HCT116 (cell line): ENCODE results near the gene MTHFR. TPM values are rescaled to one million over a fixed set of nuclear protein-coding genes. Genes with fewer than 3 reads are reported as not detected.

ENCODE experiments used
- ATAC-seq: fragments of 200-7000 bp; cut with Tn5 transposase; 2 replicates; pipeline ENCODE4 v1.9.1; 2020; ENCODE audit warnings: mild to moderate bottlenecking, moderate library complexity
- BruUV-seq: library from RNA; stranded (reverse); fragments of 400-500 nt; replicated peaks from 2 replicates; lab custom pipeline; 2021; lab: Mats Ljungman, UMichigan
- CTCF ChIA-PET: fragments of 300-600 bp; sonication (Branson Sonifier 250); formaldehyde crosslinking; loops from one replicate; lab custom pipeline; 2021; ENCODE audit warnings: antibody characterized with exemption; lab: Charles Lee
- POLR2A ChIA-PET: fragments of 300-600, 350-600 bp; sonication (Branson Sonifier 250); formaldehyde crosslinking; loops from one replicate; lab custom pipeline; 2021; ENCODE audit warnings: antibody characterized with exemption; lab: Charles Lee
- RAD21 ChIA-PET, 2 experiments: fragments of 300-600 bp; sonication (Branson Sonifier 250); formaldehyde crosslinking; loops; one replicate each; lab custom pipeline; 2023; ENCODE audit warnings: low total read pairs in 2 of 2; ENCODE audit not compliant: uncharacterized antibody in 2 of 2, unreplicated experiment in 2 of 2, low non-redundant PET in 1 of 2; lab: Charles Lee
- DNase-seq: peaks from one replicate; pipeline ENCODE4 v3.0.0-alpha.2; 2010; ENCODE audit warnings: low read depth, low spot score
- H2AFZ ChIP-seq: fragments of 200-600 bp; shearing (Covaris generic), sonication (generic); 2 replicates; pipeline ENCODE4 v1.6.1; 2017; ENCODE audit warnings: low read depth, mixed run types, mixed read lengths, antibody characterized with exemption, low read length; ENCODE audit not compliant: poor library complexity, severe bottlenecking
- H3K27ac ChIP-seq: 2 replicates; pipeline ENCODE4 v1.5.1; 2012; ENCODE audit warnings: low read depth, low read length
- H3K27me3 ChIP-seq: fragments of 200-600 bp; sonication (generic); 2 replicates; pipeline ENCODE4 v1.6.1; 2016; ENCODE audit warnings: mixed run types, low read length, mixed read lengths; ENCODE audit not compliant: insufficient read depth
- H3K36me3 ChIP-seq, 2 experiments: fragments of 200-500 bp in 1 of 2; fragments of 200-600 bp in 1 of 2; sonication (Bioruptor generic) in 1 of 2; sonication (generic) in 1 of 2; 2 replicates each; pipeline versions ENCODE4 v1.5.1 to v1.6.1; 2014 to 2016; ENCODE audit warnings: low read length in 2 of 2, inconsistent platforms in 1 of 2, mixed read lengths in 1 of 2, mixed run types in 1 of 2; ENCODE audit not compliant: insufficient read depth in 2 of 2, control insufficient read depth in 1 of 2
- H3K4me1 ChIP-seq, 2 experiments: fragments of 200-600 bp in 1 of 2; sonication (generic) in 1 of 2; 2 replicates each; pipeline versions ENCODE4 v1.5.1 to v1.6.1; 2012 to 2017; ENCODE audit warnings: low read length in 2 of 2, inconsistent platforms in 1 of 2, mild to moderate bottlenecking in 1 of 2, mixed read lengths in 1 of 2, mixed run types in 1 of 2, moderate library complexity in 1 of 2; ENCODE audit not compliant: insufficient read depth in 2 of 2, control insufficient read depth in 1 of 2
- H3K4me2 ChIP-seq: fragments of 200-600 bp; sonication (generic); 2 replicates; pipeline ENCODE4 v1.6.1; 2017; ENCODE audit warnings: mixed run types, low read length, mixed read lengths
- H3K4me3 ChIP-seq, 2 experiments: fragments of 200-600 bp in 1 of 2; sonication (generic) in 1 of 2; replicated peaks in 1 of 2; 2 replicates each; pipeline ENCODE4 v1.5.1; 2011 to 2016; ENCODE audit warnings: low read length in 2 of 2, control low read depth in 1 of 2, low read depth in 1 of 2, mild to moderate bottlenecking in 1 of 2, mixed read lengths in 1 of 2, mixed run types in 1 of 2
- H3K79me2 ChIP-seq: fragments of 200-600 bp; sonication (generic); 2 replicates; pipeline ENCODE4 v1.6.1; 2017; ENCODE audit warnings: mild to moderate bottlenecking, mixed run types, low read length, moderate library complexity, mixed read lengths; ENCODE audit not compliant: insufficient read depth
- H3K9ac ChIP-seq: fragments of 200-600 bp; sonication (generic); 2 replicates; pipeline ENCODE4 v1.6.1; 2016; ENCODE audit warnings: low read length, mixed read lengths
- H3K9me2 ChIP-seq: fragments of 200-600 bp; sonication (generic), shearing (Covaris generic); 2 replicates; pipeline ENCODE4 v1.6.1; 2017; ENCODE audit warnings: mixed run types, mild to moderate bottlenecking, moderate library complexity; ENCODE audit not compliant: insufficient read depth
- H3K9me3 ChIP-seq, 2 experiments: fragments of 200-500 bp in 1 of 2; fragments of 200-600 bp in 1 of 2; sonication (Bioruptor generic) in 1 of 2; sonication (generic) in 1 of 2; 2 replicates each; pipeline ENCODE4 v1.6.1; 2014 to 2017; ENCODE audit warnings: low read length in 2 of 2, mixed read lengths in 2 of 2, inconsistent platforms in 1 of 2, low read depth in 1 of 2, mild to moderate bottlenecking in 1 of 2, mixed run types in 1 of 2, moderate library complexity in 1 of 2; ENCODE audit not compliant: control insufficient read depth in 1 of 2, insufficient read depth in 1 of 2
- H4K20me1 ChIP-seq: fragments of 200-600 bp; sonication (generic), shearing (Covaris generic); 2 replicates; pipeline ENCODE4 v1.6.1; 2017; ENCODE audit warnings: mixed run types, mild to moderate bottlenecking, moderate library complexity; ENCODE audit not compliant: insufficient read depth
- CEBPB ChIP-seq: IDR thresholded peaks from 2 replicates; pipeline ENCODE4 v1.6.1; 2012; ENCODE audit warnings: low read depth
- ELF1 ChIP-seq: IDR thresholded peaks from 2 replicates; pipeline ENCODE4 v1.6.1; 2012; ENCODE audit warnings: low read depth, borderline replicate concordance
- FOSL1 ChIP-seq: IDR thresholded peaks from 2 replicates; pipeline ENCODE4 v1.6.1; 2012; ENCODE audit warnings: low read depth
- JUND ChIP-seq: IDR thresholded peaks from 2 replicates; pipeline ENCODE4 v1.6.1; 2012
- MAX ChIP-seq: IDR thresholded peaks from 2 replicates; pipeline ENCODE4 v1.6.1; 2012
- POLR2A ChIP-seq: IDR thresholded peaks from 2 replicates; pipeline ENCODE4 v1.7.0; 2011; ENCODE audit warnings: borderline replicate concordance; ENCODE audit not compliant: insufficient read depth, insufficient read length; ENCODE audit errors: extremely low read depth
- POLR2AphosphoS5 ChIP-seq: IDR thresholded peaks from 2 replicates; pipeline ENCODE4 v1.6.1; 2011; ENCODE audit warnings: mild to moderate bottlenecking, low read depth, low read length, moderate library complexity
- RAD21 ChIP-seq: IDR thresholded peaks from 2 replicates; pipeline ENCODE4 v1.6.1; 2012; ENCODE audit warnings: low read depth, mild to moderate bottlenecking
- YY1 ChIP-seq: IDR thresholded peaks from 2 replicates; pipeline ENCODE4 v1.6.1; 2011; ENCODE audit warnings: low read length, low read depth, moderate library complexity, mild to moderate bottlenecking; ENCODE audit not compliant: insufficient replicate concordance; ENCODE audit errors: extremely low read depth
- ZBTB33 ChIP-seq: IDR thresholded peaks from 2 replicates; pipeline ENCODE4 v1.6.1; 2011; ENCODE audit warnings: mild to moderate bottlenecking, low read length, moderate library complexity; ENCODE audit not compliant: insufficient replicate concordance; ENCODE audit errors: extremely low read depth
- intact Hi-C: fragments of 100-400 bp; cut with micrococcal nuclease; formaldehyde crosslinking; loops from 2 replicates; pipeline ENCODE4 v1.10.0; 2022
- total RNA-seq: library from RNA; stranded (reverse); gene quantifications from one replicate; pipeline ENCODE4 v1.2.1, GENCODE V29; 2021; ENCODE audit not compliant: unreplicated experiment

Gene MTHFR
- total RNA-seq, 1 experiment from 2014 or later, result 20.9 TPM

DNA sequence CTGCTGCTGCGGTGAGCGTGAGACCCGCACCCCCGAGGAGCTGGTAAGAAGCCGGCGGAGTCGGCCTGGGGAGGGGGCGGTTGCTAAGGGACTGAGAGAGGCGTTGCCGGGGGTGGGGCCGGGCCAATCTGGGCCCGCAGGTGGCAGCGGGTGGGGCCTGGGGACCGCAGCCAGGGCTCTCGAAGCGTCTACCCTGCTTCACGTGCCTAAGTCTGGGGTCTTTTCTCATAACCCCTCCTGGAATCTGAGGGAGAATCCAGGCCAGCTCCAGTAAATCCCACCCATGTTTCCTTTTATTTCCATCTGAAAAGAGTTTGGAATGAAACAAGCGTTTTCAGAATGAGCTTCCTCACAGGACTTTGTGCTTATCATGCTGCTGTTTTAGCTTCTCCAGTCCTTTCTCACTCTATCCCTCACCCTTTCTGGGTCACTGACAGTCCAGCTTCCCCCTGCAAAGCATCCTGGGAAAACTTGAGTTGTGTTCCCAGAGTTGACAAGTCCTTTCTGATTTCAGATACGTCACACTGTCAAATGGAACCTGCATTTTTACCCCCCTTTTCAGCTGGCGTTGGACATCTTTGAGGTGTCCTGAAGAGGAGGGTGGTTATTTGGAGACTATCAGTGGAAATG is 658 bp upstream of the MTHFR start:
- ChIA-PET RAD21 (no interaction called here), CTCF (interaction anchor here (0.8 to 1.5 kb wide), 2 partner anchors 22 to 32 kb away, joined by 3 to 4 read pairs; no protein-coding TSS in a partner anchor), POLR2A (interaction anchor here (0.7 to 2.4 kb wide), 5 partner anchors 12 to 102 kb away, joined by 3 to 24 read pairs (median 4); no protein-coding TSS in a partner anchor)
- TF ChIP-seq POLR2AphosphoS5 (peak; percentile 50), CEBPB (no peak), RAD21 (no peak), MAX (no peak), JUND (no peak), ZBTB33 (no peak), ELF1 (no peak), POLR2A (peak; percentile 11), FOSL1 (no peak), YY1 (no peak)
- Histone ChIP-seq H3K9ac (peak overlapping the region; percentile 61), H3K9me3 (no peaks in the 10 kb centered on the region), H3K79me2 (peaks cover 15% of the 10 kb centered on the region), H2AFZ (no peak overlapping the region), H3K4me2 (peak overlapping the region; percentile 94), H3K4me1 (peaks cover 25 to 49% of the 10 kb centered on the region in 2 experiments), H3K27me3 (no peaks in the 10 kb centered on the region), H3K36me3 (peaks cover 2 to 5% of the 10 kb centered on the region in 2 experiments; a peak in 2 of 4 replicates), H3K27ac (peak overlapping the region; percentile 89), H4K20me1 (no peaks in the 10 kb centered on the region), H3K4me3 (peak overlapping the region; percentile 58 to 77), H3K9me2 (no peaks in the 10 kb centered on the region)
- intact Hi-C loops, result no loop called here
- no peak for DNase-seq
- ATAC-seq, result peak; percentile 57
- BruUV-seq, result TSS peak; percentile 57
